Coronary artery (tissue), 2 donors: ENCODE measurements around the gene CDH23.
A peak's percentile ranks its signal among the peaks of the same experiment; 100 is the strongest.

Source experiments
- DNase-seq: peaks from one replicate; pipeline ENCODE4 v3.0.0-alpha.2; 2017; ENCODE audit warnings: low spot score
- H3K27ac ChIP-seq, 2 donors: fragments of 200-600 bp; sonication (generic); one replicate each; pipeline ENCODE4 v1.5.1; 2016 to 2019
- H3K4me3 ChIP-seq: fragments of 200-600 bp; sonication (generic); 2 replicates; pipeline ENCODE4 v1.5.1; 2016; ENCODE audit warnings: mild to moderate bottlenecking, moderate library complexity
- TF ChIP-seq, protein P1 (sequence below): fragments of 200-600 bp; sonication (generic); IDR thresholded peaks from one replicate; pipeline ENCODE4 v1.5.1; 2019; ENCODE audit warnings: antibody characterized with exemption

Gene CDH23

DNA sequence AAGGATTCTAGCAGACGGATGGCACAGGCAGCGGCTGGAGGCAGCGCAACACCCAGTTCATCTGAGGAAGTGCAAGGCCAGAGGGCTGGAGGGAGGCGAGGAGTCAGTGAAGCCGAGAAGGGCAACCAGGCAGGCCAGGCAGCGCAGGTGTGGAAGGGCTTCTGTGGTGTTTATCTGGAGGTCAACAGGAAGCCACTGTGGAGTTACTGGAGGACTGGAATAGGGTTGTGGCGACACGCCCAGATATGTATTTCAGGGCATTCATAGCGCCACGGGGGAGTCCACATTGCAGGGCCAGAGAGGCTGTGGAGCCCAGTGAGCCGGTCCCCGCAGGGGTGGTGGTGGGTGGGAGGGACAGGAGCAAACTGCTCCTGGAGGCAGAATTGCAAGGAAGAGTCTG, 150.6 kb downstream of the CDH23 start:
- no peak for DNase-seq
- H3K4me3 ChIP-seq, result no peak overlapping the region
- TF ChIP-seq, protein P1, sequence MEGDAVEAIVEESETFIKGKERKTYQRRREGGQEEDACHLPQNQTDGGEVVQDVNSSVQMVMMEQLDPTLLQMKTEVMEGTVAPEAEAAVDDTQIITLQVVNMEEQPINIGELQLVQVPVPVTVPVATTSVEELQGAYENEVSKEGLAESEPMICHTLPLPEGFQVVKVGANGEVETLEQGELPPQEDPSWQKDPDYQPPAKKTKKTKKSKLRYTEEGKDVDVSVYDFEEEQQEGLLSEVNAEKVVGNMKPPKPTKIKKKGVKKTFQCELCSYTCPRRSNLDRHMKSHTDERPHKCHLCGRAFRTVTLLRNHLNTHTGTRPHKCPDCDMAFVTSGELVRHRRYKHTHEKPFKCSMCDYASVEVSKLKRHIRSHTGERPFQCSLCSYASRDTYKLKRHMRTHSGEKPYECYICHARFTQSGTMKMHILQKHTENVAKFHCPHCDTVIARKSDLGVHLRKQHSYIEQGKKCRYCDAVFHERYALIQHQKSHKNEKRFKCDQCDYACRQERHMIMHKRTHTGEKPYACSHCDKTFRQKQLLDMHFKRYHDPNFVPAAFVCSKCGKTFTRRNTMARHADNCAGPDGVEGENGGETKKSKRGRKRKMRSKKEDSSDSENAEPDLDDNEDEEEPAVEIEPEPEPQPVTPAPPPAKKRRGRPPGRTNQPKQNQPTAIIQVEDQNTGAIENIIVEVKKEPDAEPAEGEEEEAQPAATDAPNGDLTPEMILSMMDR, result no peak
- H3K27ac ChIP-seq, result peak overlapping the region in 1 of 2 donors; percentile 49

DNA sequence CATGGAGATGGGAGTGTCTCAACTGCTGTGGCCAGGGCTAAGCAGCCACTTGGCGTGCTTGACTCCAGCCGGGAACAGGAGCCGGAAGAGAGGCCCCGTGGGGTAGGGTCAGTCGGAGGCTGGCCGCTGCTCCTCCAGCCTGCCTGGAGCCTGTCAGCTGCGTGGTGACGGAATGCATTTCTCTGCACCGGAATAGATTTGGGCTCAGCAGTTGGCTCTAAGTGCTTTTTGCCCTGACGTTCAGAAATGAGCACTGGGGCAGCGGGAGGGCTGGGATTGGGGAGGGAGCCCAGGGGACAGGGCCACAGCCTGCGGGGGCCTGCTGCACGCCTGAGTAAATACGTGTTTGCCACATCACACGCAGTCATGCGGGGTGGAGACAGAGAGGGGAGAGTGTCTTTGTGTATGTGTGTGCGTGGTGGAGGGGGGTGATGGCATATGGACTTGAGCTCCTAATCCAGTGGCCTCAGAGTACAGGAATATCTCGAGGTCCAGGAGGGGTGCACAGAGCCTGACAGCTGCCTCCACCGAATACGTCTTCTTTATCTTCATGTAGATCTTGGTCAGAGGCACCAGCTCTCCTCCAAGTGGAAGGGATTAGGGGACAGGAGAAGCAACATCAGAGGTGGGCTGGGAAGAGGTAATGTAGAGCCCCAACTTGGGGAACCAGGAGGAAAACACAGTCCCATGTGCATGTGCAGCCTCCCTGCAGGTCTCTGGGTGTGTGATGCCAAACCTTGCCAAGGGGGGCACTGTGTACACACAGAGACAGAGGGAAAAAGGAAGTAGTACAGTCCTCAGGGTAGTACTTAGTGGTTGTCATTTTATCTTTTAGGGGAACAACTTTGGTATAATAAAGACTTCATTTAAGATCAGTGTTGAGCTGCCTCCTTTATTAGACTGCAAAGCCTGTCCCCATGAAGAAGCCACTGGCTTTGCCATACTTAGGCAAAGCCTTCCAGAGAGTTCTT, 151.4 kb downstream of the CDH23 start:
- no peak for DNase-seq
- Histone ChIP-seq H3K4me3 (peak overlapping the region; percentile 51), H3K27ac (peak overlapping the region; percentile 13 to 49)
- TF ChIP-seq, protein P1, result no peak

DNA sequence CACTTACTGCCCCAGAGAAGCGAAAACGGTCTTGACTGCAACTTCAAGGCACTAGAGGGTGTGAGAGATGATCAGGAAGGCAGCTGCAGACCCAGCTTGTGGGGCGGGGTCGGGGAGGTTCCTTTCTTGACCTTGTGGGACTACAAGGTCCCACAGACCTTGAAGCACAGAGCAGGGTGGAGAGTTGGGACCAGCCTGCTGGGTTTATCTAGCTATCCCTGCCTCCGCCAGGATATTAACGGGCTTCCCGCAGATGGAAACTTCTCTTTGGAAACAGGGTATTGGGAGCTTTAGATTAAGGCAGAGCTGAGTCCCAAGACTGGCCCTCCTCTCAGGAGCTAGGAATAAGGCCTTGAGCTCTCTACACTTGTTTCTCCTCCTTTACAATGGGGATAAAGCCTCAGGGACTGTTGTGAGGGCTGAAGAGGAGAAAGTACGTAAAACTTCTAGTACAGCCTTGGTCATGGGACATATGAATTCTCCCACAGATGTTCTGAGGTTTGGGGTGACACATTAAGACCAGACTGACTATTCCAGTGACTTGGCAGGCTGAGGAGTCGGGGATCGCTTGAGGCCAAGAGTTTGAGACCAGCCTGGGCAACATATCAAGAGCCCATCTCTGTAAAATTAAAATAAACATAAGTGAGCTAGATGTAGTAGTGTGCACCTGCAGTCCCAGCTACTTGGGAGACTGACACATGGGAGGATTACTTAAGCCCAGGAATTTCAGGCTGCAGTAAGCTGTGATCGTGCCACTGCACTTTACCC, 153.2 kb downstream of the CDH23 start:
- TF ChIP-seq, protein P1, result no peak
- Histone ChIP-seq H3K4me3 (no peak overlapping the region), H3K27ac (no peak overlapping the region)
- no peak for DNase-seq

DNA sequence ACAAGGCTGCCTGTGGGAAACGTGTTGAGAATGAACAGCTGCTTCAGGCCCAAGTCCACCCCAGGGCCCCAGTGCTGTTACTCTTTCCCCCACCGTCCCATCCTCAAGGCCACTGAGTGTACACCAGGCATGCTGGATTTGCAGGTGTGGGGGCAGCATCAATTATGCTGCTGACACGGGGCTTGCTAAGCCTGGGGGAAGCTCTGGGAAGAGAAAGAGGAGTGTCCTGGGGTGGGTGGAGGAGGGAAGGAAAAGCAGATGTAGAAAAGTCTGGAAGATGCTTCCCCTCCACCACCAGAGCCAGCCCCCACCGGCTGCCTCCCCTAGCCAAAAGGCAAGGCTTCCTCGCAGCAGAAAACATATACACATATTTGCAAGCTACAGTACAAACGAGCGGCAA, 153.9 kb downstream of the CDH23 start:
- Histone ChIP-seq H3K27ac (no peak overlapping the region), H3K4me3 (no peak overlapping the region)
- no peak for DNase-seq
- TF ChIP-seq, protein P1, result no peak

DNA sequence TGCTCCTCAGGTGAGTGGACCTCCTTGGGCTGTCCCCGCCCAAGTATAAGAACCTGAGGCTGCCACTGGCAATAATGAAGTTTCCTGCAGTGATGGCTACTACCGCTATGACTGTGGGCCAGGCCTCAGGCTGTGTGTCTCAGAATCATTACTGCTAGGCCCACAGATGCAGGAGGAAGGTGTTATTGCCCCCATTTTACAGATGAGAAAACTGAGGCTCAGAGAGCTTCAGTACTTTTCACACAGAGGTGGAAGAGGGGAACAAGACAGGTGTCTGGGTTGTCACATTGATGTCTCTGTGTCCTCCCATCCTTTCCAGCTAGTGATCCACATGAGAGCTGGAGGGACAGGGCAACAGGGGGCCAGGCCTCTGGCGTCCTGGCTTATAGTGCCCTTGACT, 155.2 kb downstream of the CDH23 start:
- Histone ChIP-seq H3K4me3 (no peak overlapping the region), H3K27ac (no peak overlapping the region)
- DNase-seq, result no peak
- TF ChIP-seq, protein P1, result no peak

DNA sequence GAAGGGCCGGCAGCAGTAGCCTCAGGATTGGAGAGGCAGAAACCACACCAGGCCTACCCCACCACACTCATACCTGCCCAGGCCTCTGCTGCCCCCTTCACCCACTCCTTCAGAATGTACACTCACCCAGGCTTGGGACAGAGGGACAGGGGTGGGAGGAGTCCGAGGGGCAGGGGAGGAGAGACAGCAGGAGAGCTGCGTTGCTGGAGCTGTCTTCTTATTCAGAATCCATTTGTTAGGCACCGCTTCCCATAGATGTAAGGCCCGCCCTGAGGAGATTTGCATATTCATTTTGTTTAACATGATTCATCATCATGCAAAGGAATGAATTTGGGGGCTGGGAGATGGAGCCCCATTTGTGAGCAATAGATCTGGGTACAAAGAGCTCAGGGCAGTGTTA, 156.7 kb downstream of the CDH23 start:
- TF ChIP-seq, protein P1, result no peak
- Histone ChIP-seq H3K4me3 (no peak overlapping the region), H3K27ac (no peak overlapping the region)
- no peak for DNase-seq
